ENCODE data around the gene KRTAP6-1.

Gene KRTAP6-1

DNA sequence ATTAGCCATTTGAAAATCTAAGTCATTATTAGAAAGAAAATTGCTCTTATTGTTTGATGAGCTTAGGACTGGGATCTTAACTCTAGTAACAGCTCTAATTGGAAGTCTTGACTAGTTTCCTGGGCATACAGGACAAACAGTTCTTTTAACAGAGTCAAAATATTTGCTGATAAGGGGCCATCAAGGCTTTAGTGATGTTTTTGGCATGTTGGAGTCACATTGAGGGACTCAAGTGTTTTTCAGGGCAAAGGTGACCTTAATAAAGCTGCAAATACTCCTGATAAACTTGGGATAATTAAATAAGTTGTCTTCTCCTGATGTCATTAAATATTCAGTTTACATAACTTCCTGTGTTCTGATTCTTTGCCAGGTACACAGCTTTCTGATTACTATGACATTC lies 46.1 kb downstream of the KRTAP6-1 start:
- no peak for DNase-seq

- DNase-seq, result no peak
These were observed 50.1 kb downstream of the KRTAP6-1 start for GRCh38 chr21:30563630-30564029.

Measured in CD4-positive, alpha-beta T cell treated with Interleukin-21 for 1 hour (primary cell).